GM23338 (cell line): Measurements from ENCODE around the gene SHISAL1. TPM values are rescaled to one million over a fixed set of nuclear protein-coding genes. Genes with fewer than 3 reads are reported as not detected.

ENCODE experiments used
- ATAC-seq: fragments of 200-7000 bp; cut with Tn5 transposase; 3 replicates; pipeline ENCODE4 v1.9.1; 2020
- DNase-seq: peaks from one replicate; pipeline ENCODE4 v3.0.0-alpha.2; 2015; ENCODE audit warnings: low spot score
- H2AFZ ChIP-seq: fragments of 200-600 bp; sonication (generic); 2 replicates; pipeline ENCODE4 v1.8.0; 2016; ENCODE audit warnings: antibody characterized with exemption, mild to moderate bottlenecking, moderate library complexity
- H3F3A ChIP-seq: fragments of 200-600 bp; sonication (generic); replicated peaks from 2 replicates; pipeline ENCODE4 v1.8.0; 2017; ENCODE audit warnings: antibody characterized with exemption, mixed run types, low read depth
- H3K27ac ChIP-seq: fragments of 200-600 bp; sonication (generic); 2 replicates; pipeline ENCODE4 v1.6.1; 2016; ENCODE audit warnings: low read depth
- H3K27me3 ChIP-seq: fragments of 200-600 bp; sonication (generic); 2 replicates; pipeline ENCODE4 v1.8.0; 2016; ENCODE audit warnings: mild to moderate bottlenecking, mixed run types, moderate library complexity; ENCODE audit not compliant: insufficient read depth
- H3K36me3 ChIP-seq: fragments of 200-600 bp; sonication (generic); 2 replicates; pipeline ENCODE4 v1.8.0; 2016; ENCODE audit warnings: mild to moderate bottlenecking; ENCODE audit not compliant: insufficient read depth
- H3K4me1 ChIP-seq: fragments of 200-600 bp; sonication (generic); 2 replicates; pipeline ENCODE4 v1.8.0; 2016; ENCODE audit warnings: mild to moderate bottlenecking, moderate library complexity; ENCODE audit not compliant: insufficient read depth
- H3K4me2 ChIP-seq: fragments of 200-600 bp; sonication (generic); 2 replicates; pipeline ENCODE4 v1.7.1; 2017; ENCODE audit warnings: mixed run types
- H3K4me3 ChIP-seq: fragments of 200-600 bp; sonication (generic); 2 replicates; pipeline ENCODE4 v1.6.1; 2016; ENCODE audit warnings: mixed run types
- H3K79me2 ChIP-seq: fragments of 200-600 bp; sonication (generic); replicated peaks from 2 replicates; pipeline ENCODE4 v1.8.0; 2017; ENCODE audit warnings: mild to moderate bottlenecking; ENCODE audit not compliant: insufficient read depth
- H3K9me2 ChIP-seq: fragments of 200-600 bp; sonication (generic); 2 replicates; pipeline ENCODE4 v1.8.0; 2017; ENCODE audit not compliant: insufficient read depth
- H4K20me1 ChIP-seq: fragments of 200-600 bp; sonication (generic); replicated peaks from 2 replicates; pipeline ENCODE4 v1.8.0; 2017; ENCODE audit warnings: mild to moderate bottlenecking; ENCODE audit not compliant: insufficient read depth
- H3K27ac Mint-ChIP-seq: 2 replicates; pipeline ENCODE4 v1.8.0; 2020; ENCODE audit warnings: inconsistent platforms, mild to moderate bottlenecking, moderate library complexity, mixed read lengths
- H3K27me3 Mint-ChIP-seq: 3 replicates; pipeline ENCODE4 v1.8.0; 2022; ENCODE audit warnings: low read depth, mild to moderate bottlenecking, moderate library complexity, mixed read lengths, inconsistent platforms; ENCODE audit not compliant: insufficient read depth, poor library complexity
- H3K36me3 Mint-ChIP-seq: 3 replicates; pipeline ENCODE4 v1.8.0; 2021; ENCODE audit warnings: low read depth, mild to moderate bottlenecking, inconsistent platforms, moderate library complexity, mixed read lengths
- H3K4me1 Mint-ChIP-seq: 3 replicates; pipeline ENCODE4 v1.8.0; 2020; ENCODE audit warnings: mild to moderate bottlenecking, inconsistent platforms, mixed read lengths
- H3K4me3 Mint-ChIP-seq: 3 replicates; pipeline ENCODE4 v1.8.0; 2021; ENCODE audit warnings: moderate library complexity, mild to moderate bottlenecking, inconsistent platforms, mixed read lengths
- H3K9me3 Mint-ChIP-seq: 3 replicates; pipeline ENCODE4 v1.8.0; 2020; ENCODE audit warnings: moderate library complexity, mild to moderate bottlenecking, inconsistent platforms, mixed read lengths
- CREB1 ChIP-seq: fragments of 250-450 bp; sonication (Bioruptor Pico); IDR thresholded peaks from 2 replicates; pipeline ENCODE4 v1.5.0; 2020; ENCODE audit warnings: low read depth, mild to moderate bottlenecking, moderate library complexity
- CTCF ChIP-seq, 2 experiments: fragments of 200-600 bp in 1 of 2; sonication (generic) in 1 of 2; conservative IDR thresholded peaks; 2 replicates each; pipeline versions ENCODE4 v1.5.1 to v1.6.1; 2016 to 2017; ENCODE audit warnings: antibody characterized with exemption in 2 of 2, low read depth in 2 of 2, mild to moderate bottlenecking in 2 of 2, moderate library complexity in 1 of 2
- ETS1 ChIP-seq: IDR thresholded peaks from 2 replicates; pipeline ENCODE4 v1.6.1; 2016; ENCODE audit warnings: antibody characterized with exemption
- EZH2 ChIP-seq: fragments of 200-600 bp; sonication (generic); IDR thresholded peaks from one replicate; pipeline ENCODE4 v1.8.0; 2017; ENCODE audit warnings: antibody characterized with exemption, mild to moderate bottlenecking, low read depth; ENCODE audit not compliant: unreplicated experiment
- JUNB ChIP-seq: IDR thresholded peaks from one replicate; pipeline ENCODE4 v1.6.1; 2016; ENCODE audit warnings: antibody characterized with exemption; ENCODE audit not compliant: unreplicated experiment
- NANOG ChIP-seq: IDR thresholded peaks from 2 replicates; pipeline ENCODE4 v1.6.1; 2016; ENCODE audit warnings: antibody characterized with exemption, borderline replicate concordance
- REST ChIP-seq: IDR thresholded peaks from one replicate; pipeline ENCODE4 v1.6.1; 2018; ENCODE audit warnings: antibody characterized with exemption; ENCODE audit not compliant: unreplicated experiment
- STAT1 ChIP-seq: IDR thresholded peaks from one replicate; pipeline ENCODE4 v1.6.1; 2016; ENCODE audit warnings: antibody characterized with exemption; ENCODE audit not compliant: unreplicated experiment
- ZNF114 ChIP-seq: fragments of 250-450 bp; sonication (Bioruptor Pico); IDR thresholded peaks from 2 replicates; pipeline ENCODE4 v1.5.0; 2020; ENCODE audit warnings: mild to moderate bottlenecking, moderate library complexity
- polyA plus RNA-seq: library from polyadenylated mRNA; unstranded; fragments of >200 nt; fragmentation: Nextera tagmentation; extraction: Ambion mirVana; gene quantifications from 2 replicates; pipeline ENCODE4 v1.2.1, GENCODE V29; 2016
- total RNA-seq: library from RNA; depleted of rRNA; stranded (reverse); fragments of >200 nt; shearing (Covaris generic); gene quantifications from 2 replicates; pipeline ENCODE4 v1.2.3, GENCODE V29; 2014

Gene SHISAL1
- total and polyA plus RNA-seq, 2 experiments from 2014 or later: 0.71 to 3.4 TPM

GRCh38 chr22:44260216-44261035 lies 52.3 kb downstream of the SHISAL1 start:
- peaks cover 16% of the 10 kb centered on the region for H3K27me3 Mint-ChIP-seq
- no peak for ATAC-seq
- Histone ChIP-seq H4K20me1 (no peaks in the 10 kb centered on the region), H3K4me1 (0 out of 2 replicates have a peak, but pooled peaks cover 4% of the 10 kb centered on the region), H3K27ac (no peak overlapping the region), H2AFZ (no peak overlapping the region), H3K27me3 (no peaks in the 10 kb centered on the region), H3K36me3 (no peaks in the 10 kb centered on the region), H3K4me2 (no peak overlapping the region), H3K4me3 (no peak overlapping the region), H3K9me2 (no peaks in the 10 kb centered on the region), H3K79me2 (no peaks in the 10 kb centered on the region), H3F3A (no peaks in the 10 kb centered on the region)
- no peak for DNase-seq
- H3K4me1 Mint-ChIP-seq: peaks cover 24% of the 10 kb centered on the region
- no peak overlapping the region for H3K27ac Mint-ChIP-seq
- peaks cover 13% of the 10 kb centered on the region for H3K9me3 Mint-ChIP-seq
- TF ChIP-seq CREB1 (CRISPR knock-in tag) (no peak), STAT1 (no peak), NANOG (no peak), REST (no peak), EZH2 (no peak), JUNB (no peak), CTCF (conservative IDR thresholded peaks at IDR 0.05; ENCODE audit: low read depth in 2 of 2) (no peak), ETS1 (no peak), ZNF114 (CRISPR knock-in tag) (no peak)
- peaks cover 19% of the 10 kb centered on the region for H3K36me3 Mint-ChIP-seq
- no peak overlapping the region for H3K4me3 Mint-ChIP-seq
